HuH-7 (cell line): ENCODE results near the gene GLS.
"Not testable (repeated sequence)": the region's sequence is repeated elsewhere in the genome, so short reads cannot be mapped to it uniquely, and the experiment has no call there.

Experiments
- DNase-seq: peaks from one replicate; pipeline ENCODE4 v3.0.0; 2011; ENCODE audit warnings: low spot score

The GLS gene

DNA sequence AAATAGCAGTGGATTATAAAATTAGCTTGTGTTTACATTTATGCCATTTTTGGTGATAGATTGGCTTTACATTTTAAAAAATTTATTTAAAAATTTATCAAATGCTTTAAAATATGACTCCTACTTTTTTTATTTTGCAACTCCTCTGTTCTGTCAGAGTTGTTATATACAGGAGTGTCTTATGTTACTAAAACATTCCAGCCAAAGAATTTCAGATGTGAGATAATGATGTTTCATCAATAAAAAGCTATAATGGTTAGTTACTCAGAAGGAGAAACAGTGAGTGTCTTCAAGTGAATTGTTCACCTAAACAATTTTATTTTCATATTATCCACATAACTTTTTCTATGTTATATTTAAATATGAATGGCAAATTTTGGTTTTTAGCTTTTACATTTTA lies 52.7 kb downstream of the GLS start:
- no peak for DNase-seq

DNA sequence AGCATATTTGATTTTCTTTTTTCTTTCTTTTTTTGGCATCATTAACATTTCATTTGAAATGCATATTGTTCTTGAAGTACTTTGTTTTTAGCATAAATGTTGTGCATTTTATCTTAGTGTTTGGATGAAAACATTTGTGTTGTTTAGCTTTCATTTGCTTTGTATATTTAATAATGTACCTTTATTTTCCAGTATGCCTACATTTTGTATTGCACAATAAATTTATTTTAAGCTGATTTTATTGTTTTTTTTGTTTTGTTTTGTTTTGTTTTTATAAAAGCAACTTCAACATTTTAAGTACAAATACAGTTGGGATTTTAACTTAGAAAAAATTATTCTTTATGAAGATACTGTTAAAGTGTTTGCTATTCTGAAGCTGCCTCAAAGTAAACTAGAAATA lies 54.4 kb downstream of the GLS start:
- DNase-seq = no peak

DNA sequence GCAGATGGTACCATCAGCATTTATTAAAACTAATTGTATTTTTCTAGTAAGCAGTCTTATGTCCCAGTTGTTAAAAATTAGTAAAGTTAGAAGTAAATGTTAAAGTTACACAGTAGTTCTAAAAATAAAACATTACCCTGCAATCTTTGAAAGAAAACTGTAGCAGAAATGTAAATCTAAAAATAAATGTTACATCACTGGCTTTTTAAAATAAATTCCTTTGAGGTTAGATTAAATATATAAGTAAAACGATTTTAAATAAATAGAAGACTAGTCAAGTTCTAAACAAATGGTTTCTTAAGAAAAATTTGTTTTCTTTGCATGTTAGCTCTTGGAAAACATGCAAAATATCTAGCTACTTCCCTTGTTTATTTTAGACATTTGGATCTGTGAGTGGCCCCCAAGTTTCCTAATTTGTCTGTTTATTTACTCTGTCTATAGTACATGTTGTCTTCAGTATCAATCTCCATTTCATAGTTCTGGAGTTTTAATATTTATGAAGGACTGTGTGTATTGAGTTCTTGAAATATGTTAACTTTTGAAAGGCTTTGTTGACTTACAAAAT lies 58.2 kb downstream of the GLS start:
- DNase-seq = no peak

DNA sequence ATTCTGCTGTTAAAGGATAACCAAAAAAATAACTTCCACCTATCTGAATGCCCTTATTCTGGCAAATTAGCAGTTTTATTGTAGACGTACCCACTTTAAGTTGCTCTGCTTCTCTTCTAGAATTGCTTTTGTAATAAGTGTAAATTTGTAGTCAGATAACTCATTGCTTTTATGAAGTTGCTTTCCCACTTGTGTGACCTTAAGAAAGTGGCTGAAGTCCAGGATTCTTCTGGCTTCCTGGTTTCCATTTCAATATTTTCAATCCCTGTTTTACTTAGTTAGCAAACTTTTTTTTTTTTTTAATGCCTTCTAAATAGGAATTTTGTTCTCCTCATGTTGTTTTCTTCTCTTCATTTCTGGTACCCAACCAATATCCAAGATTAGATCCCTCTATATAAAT lies 59.8 kb downstream of the GLS start:
- no peak for DNase-seq

DNA sequence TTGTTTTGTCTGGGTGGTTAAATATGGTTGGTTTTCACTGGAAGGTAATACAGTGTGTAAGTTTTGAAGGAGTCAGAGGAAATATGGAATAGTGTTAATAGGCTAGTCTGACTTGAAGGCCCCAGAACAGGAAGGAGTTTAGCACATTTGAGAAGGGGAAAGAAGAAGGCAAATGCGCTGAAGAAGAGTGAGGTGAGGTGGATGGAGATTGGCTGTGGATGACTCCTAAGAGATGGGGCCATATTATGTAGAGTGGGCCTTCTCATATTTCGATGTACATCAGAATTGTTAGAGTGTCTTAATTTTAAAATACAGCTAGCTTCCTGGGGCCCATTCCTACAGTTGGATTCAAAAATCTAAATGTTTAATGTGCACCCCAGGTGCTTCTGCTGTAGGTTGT lies 61.0 kb downstream of the GLS start:
- no peak for DNase-seq

DNA sequence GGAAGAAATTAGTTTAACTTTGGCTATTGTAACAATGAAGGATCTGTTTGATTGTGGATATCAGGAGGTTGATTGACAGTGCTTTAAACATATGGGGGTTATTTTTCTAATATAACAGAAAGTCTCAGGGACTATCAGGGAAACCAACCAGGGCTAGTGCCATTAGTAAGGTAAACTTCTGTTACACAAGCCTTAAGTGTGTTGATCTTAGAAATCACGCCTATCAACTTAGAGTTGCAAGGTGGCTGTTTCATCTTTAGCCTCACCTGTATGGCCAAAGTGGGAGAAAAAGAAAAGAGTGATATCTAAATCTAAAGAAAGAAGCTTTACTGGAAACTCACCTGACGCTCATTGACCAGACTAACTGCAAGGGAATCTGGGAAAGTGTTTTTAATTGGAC lies 62.1 kb downstream of the GLS start:
- DNase-seq = no peak

DNA sequence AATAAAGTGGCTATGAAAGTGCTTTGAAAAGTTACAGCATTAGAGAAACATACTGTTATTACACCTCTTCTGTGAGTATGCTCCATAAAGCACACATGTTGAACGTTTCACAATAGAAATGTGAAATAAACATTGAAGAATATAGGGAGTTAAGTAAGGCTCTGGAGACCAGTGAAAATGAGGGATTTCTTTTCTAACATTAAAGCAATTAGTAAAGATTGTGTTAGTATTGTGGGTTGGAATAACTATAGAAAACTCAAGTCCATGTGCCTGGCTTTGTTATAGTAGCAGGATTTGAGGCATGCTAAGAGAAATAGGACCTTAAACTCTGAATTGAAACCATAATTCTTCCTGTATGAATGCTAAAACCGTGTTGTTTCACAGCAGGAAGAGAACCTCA lies 63.1 kb downstream of the GLS start:
- DNase-seq = no peak

DNA sequence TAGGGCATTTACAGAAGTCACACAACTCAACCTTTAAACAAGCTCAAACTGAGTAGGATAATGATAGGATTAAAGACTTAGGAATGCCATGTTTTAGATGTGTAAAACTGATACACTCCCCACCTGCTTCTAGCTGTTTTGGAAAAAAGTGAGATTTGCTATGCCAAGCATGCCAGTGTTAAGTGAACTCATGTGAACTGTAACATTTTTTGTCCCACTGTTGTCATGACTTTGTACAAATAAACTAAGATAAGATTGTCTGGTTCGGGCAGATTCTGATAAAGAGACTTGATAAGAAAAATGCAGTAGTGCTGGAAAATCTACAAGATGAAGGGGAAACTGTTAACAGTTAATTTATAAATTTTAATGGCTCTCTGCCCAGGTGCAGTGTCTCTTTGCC lies 66.5 kb downstream of the GLS start:
- DNase-seq = no peak

DNA sequence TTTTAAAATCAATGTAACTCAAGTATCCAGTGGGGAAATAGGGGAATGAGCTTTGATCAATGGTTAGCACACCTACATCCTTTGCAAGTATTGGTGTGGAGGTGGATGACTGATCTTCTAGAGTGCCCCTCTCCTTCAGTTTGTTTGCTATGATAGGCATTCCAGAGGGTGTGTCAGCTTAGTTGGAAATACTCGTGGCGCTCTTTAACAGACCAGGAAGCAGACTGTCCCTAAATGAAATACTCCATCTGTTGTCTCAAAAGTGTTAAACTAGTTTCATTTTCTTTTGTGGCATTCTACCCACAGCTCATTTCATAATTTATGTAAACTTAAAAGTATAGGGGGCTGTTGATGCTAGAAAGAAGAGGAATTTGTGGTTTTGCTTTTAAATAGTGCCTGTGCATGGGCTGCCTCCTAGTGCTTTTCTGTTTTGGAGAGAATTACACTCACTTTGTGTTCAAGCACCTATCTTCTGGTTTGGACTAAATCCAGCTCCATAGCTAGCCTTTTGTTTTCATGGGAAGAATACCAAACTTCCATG lies 67.2 kb downstream of the GLS start:
- DNase-seq = peak; percentile 10

DNA sequence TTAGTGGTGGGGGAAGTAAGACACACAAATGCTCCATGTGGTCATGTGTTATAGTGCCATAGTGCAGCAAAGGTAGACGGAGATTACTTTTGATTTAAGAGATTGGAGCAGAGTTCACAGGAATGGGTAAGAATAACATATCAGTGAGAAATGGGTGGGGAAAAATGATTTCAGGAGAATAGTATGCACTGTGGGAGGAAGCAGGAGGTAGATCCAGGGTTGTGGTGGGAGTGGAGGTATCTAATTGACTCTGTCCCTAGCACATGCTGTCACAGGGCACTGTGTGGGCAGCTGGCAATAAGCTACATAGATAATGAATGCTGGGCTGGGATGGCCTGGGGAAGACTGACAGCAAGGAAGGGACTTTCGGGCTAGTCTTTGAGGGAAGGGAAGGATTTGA lies 68.0 kb downstream of the GLS start:
- no peak for DNase-seq

DNA sequence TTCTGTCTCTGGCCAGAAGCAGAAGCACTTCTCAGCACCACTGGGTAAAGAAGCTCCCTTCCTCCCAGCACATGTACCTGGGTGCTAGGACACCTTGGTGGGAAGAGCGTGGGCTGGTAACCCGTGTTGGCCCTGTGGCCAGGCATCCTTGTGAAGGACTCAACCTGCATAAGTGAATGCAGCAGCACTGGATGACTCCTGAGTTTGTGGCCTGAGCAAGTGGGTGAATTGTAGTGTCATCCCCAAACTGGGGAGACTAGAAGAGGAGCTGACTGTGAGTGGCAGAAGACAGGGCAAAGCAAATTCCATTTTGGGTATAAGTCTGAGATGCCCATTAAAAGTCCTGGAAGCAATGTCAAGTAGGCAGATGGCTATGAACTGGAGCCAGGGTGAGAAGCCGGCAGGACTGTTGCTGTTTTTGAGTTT lies 70.0 kb downstream of the GLS start:
- DNase-seq = no peak

DNA sequence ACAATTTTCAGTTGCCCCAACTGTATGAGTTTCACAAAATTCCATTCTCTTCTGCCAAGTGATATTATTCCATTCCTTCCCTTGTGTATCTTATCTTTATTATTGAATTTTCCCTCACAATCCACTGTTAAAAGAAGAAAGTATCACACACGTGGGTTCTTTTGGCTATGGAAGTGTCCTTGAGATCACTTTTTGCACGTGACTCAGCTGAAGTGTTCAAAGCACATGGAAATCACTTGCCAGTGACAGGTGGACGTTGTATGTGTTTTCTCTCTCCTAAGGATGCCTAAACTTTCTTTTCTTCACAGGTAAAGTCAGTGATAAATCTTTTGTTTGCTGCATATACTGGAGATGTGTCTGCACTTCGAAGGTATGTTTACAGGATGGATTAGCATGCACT lies 72.6 kb downstream of the GLS start:
- DNase-seq = no peak

DNA sequence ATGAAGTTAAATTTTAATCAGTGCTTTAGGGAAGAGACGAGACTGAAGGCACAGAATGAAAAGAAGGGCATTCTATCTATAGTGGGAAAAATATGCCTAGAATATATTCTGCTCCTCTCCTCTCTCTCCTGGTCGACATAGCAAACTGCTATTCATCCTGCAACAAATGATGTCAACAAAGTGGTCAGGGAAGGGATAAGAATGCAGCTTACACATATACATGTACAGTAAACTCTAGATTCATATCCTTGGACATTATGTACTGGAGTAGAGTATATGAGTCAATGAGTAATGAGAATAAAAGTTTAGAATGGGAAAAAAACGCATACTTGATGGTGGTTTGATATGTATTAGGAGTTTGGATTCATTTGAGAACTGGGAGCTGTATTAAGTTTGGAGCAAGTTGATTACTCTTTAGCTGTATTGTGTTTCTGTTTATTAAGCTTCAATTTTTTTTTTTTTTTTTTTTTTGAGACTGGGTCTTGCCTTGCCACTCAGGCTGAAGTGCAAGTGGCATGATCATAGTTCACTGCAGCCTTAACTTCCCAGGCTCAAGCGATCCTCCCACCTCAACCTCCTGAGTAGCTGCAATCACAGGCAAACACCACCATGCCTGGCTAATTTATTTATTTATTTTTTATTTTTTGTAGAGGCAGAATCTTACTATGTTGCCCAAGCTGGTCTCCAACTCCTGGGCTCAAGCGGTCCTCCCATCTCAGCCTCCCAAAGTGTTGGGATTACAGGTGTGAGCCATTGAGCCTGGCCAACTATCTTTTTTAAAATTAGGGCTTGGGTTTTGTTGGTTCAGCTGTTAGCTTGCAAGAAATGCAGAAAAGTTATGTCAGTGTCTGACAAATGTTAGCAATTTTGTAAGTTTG lies 79.5 kb downstream of the GLS start:
- DNase-seq = no peak

DNA sequence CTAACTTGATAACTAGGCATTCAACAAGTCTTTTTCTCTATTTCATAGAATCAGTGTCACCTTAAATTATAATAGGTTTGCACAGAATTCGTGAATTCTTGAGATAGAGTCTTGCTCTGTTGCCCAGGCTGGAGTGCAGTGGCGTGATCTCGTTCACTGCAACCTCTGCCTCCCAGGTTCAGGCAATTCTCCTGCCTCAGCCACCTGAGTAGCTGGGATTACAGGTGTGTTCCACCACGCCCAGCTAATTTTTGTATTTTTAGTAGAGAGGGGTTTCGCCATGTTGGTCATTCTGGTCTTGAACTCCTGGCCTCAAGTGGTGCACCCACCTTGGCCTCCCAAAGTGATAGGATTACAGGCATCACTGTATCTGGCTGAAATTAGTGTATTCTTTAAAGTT lies 80.5 kb downstream of the GLS start:
- DNase-seq = not testable (repeated sequence)

DNA sequence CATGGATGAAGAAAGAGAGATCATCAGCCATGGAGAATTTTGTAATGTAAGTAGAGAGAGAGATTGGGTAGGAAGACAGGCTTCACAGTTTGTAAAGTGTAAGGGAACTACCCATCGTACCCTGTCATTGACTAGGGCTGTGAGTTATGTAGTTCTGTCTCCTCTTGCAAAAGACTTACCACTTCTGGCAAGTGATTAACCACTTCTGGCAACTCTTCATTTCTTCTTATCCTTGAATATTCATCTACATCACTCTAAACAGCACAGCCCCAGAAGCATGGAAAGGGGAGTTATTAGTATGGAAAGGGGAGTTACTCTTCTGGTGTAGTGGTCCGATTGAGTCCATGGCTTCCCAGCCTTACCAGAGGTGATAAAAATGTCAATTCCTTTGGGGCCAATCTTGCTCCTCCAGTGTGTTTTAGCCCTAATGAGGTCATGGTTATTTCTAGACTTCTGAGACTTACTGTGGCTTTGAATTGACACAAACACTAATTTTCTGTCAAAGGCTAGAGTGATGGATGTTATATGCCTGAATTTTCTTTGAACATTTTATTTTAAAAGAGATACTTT lies 81.4 kb downstream of the GLS start:
- no peak for DNase-seq

DNA sequence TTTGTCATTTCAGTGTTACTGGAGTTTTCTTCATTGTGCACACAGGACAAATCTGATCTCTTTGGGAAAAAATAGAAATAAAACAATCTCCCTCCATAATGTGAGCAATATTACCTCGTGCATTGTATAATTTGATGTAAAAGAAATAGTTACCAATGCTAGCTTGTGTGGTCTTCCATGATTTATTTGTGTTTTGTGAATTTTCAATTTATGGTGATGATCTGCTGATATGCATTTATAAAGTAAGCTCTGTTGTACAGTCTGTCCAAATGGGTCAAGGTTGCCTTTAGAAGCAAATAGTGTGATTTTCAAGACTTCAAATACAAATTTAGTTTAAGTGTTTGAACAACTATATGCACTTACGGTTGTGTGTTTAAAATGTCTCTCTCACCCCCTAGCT lies 82.5 kb downstream of the GLS start:
- DNase-seq = no peak

DNA sequence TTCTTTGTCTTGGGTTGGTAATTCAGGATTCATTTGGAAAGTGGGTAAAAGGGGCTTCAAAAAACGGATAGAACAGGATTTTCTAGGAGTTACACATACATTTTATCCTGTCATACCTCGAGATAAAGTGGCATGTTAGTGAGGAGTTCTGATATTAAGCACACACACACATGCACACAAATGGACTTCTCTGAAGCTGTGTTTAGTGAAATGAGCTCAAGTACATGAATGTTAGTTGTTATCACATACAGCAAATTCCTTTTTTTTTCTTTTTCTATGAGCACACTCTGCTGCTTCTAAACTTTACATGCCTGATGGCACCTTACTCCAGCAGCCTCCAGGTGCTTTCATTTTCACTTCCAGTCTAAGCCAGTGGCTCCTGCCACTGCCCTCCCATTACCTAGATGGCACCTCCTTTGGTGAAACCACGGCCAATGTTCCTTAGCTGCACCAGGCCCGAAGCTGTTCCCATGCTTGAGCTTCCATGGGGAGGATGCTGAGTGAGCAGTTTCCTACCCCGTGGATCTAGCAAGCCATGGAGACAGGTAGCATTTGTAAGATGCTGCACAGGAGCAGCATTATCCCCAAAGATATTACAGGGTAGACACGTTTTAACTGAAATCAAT lies 83.7 kb downstream of the GLS start:
- no peak for DNase-seq

DNA sequence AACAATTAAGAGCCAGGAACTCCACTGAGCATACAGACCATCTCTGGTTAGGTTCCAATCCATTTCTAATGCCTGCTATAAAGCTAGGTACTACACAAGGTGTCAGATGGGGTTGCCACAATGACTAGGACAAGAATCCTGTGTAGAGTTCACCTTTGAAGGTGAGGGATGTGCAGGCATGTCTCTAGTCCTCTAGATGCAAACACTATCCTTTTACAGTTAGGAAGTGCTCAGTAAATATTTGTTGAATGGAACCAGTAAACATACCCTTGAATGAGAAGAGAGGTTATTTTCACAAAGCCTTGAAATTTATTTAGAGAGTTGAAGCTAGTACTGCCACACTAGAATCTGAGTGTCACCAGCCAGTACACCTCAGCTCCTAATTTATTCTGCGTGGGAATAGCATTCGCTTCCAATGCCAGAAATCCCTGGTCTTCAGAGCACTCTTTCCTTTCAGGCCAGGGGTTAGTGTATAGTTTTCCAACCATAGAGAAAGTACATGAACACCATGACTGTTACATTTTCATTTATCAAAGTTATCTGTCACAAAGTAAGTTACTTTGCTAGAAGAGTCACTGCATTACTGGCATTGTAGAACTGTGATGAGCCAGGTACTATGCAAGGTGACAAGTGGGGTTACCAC lies 85.1 kb downstream of the GLS start:
- no peak for DNase-seq

DNA sequence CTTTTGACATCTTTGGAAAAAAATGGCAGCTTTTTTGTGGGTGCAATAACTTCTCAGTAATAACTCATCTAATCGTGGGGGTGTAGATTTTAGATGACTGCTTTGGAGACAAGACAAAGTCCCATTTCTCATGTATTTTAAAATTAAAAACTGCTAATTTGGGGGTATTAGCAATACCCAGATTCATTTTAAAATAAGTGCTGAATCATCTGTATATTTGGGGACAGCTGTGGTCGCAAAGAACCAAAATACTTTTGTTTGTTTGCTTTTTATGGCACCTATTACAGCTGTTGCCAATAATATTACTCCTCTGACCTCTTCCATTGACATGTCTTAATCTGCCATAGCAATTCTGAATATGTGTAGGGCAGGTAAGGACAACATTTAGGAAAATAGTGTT lies 87.9 kb downstream of the GLS start:
- DNase-seq = no peak

DNA sequence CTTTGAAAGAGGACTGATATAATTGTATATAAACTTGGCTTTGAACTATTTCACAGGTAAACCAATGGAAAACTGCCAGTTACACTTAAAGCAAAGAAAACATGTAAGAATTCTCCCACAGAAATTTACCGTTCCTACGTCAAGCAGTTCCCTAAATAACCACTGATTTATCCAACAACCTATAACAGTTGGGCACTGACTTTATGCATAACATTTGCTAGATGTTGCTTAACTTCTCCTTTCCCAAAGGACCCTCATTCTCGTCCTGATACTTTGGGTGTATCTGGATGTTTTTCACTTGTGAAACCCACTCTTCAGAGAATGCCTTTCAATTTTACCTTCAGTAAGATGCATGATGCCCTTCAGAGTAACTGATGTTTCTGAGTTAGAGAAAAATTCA lies 89.5 kb downstream of the GLS start:
- DNase-seq = no peak

DNA sequence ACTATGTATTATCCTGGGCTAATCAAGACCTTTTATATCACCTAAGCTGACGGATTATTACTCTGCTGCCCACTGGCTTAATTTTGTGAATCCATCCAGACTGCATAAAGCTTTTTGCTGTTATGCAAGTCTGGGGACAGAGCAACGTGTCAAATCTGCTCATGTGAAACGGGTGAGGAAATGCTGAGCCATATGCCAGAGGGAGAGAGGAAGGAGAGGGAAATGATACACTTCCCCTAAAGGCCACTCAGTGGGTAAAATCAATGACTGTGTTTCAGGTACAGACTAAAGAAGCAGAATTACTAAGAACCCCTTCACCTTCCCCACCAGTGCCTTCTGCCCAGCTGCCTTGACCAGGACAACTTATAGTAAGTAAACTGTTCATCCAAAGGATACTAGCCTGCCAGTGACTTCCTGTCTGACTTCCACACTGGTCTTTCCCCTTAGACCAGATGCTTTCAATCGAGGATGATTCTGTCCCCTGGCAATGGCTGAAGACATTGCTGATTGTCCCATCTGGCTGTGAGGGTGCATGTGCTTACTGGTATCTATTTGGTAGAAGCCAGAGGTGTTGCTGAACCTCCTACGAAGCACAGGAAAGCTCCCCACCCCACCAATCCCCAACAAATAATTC lies 90.4 kb downstream of the GLS start:
- no peak for DNase-seq

DNA sequence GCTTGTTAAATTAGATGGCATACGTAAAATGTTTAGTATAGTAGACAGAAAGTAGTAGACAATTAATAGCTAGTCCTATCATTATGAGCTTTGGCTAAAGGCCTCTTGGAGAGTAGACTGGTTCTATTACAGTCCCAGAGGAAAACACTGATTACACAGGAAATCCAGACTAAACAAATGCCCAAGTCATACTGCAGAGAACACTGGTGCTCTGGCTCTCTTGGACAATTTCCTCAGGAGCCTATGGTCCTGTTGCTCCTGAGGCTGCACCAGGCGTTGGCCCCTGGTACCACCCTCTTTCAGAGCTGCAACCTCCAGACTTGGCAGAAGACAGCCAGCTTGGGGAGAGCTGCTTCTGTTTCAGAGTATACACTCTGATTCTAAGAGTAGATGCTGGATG lies 91.6 kb downstream of the GLS start:
- DNase-seq = no peak
